ENCODE measurements around the gene PACSIN2.

Gene PACSIN2

DNA sequence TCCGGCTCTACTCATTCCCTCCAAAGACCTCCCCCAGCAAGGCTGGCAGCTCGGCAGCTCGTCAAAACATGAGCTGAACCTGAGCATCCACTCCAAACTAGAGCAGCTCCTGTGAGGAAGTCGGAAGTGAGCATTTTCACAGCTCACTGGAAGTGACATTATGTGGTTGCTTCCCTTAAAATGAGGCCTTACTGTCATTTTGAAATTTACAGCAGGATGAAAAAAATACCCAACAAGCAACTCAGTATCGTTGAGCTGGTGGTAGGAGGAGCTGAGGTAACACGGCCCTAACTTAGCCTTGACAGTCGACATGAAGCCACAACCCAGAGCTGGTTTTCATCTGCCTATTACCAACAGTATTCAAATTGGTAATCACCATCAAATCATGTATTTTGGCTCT, 119.9 kb downstream of the PACSIN2 start:
- TF ChIP-seq POLR2A (IDR thresholded peaks at IDR 0.05; ENCODE audit: extremely low read depth, insufficient read length) (no peak), MYC (IDR thresholded peaks at IDR 0.05; ENCODE audit: low read depth, low read length) (no peak)
- TF ChIP-seq, protein P1, sequence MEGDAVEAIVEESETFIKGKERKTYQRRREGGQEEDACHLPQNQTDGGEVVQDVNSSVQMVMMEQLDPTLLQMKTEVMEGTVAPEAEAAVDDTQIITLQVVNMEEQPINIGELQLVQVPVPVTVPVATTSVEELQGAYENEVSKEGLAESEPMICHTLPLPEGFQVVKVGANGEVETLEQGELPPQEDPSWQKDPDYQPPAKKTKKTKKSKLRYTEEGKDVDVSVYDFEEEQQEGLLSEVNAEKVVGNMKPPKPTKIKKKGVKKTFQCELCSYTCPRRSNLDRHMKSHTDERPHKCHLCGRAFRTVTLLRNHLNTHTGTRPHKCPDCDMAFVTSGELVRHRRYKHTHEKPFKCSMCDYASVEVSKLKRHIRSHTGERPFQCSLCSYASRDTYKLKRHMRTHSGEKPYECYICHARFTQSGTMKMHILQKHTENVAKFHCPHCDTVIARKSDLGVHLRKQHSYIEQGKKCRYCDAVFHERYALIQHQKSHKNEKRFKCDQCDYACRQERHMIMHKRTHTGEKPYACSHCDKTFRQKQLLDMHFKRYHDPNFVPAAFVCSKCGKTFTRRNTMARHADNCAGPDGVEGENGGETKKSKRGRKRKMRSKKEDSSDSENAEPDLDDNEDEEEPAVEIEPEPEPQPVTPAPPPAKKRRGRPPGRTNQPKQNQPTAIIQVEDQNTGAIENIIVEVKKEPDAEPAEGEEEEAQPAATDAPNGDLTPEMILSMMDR (IDR thresholded peaks at IDR 0.05; ENCODE audit: low read depth, low read length) = no peak
- TF ChIP-seq, protein P2, sequence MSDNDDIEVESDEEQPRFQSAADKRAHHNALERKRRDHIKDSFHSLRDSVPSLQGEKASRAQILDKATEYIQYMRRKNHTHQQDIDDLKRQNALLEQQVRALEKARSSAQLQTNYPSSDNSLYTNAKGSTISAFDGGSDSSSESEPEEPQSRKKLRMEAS (IDR thresholded peaks at IDR 0.05; ENCODE audit: low read depth, low read length) = no peak
- no peak overlapping the region for H3K4me3 ChIP-seq (ENCODE audit: low read depth, low read length)
- no peak for DNase-seq (ENCODE audit: low read depth)

DNA sequence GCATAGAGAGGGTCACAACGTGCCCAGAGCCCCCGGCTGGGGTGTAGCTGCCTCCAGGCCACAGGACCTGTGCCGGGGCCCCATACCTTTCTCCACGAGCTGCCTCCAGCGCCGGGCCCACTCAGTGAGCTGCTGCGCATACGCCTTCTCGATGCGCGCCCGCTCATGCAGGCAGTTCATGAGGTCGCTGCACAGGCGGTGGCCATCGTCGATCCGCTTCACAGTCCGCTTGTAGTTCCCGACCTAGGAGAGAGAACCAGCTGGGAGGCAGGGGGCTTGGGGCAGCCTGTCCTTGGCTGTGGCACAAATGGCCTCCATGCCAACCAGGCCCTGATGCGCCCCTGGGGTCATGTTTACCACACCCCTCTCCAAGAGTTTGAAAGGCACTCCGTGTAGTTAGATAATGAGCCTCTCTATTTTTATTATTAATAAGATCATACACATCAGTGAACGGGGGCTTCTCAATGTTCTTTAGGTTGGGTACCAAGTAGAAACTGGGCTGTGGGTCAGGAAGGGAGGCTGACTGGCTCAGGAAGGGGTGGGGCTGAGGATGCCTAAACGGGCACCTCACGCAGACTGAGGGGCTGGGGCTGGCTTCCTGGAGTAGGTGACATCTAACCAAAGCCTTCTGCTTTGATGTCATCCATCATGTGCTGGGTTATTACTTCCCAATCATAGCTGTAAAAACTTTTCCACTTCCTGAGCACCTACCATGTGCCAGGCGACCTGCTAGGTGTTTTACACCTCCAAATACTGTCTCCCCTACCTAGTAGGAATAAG, 121.4 kb downstream of the PACSIN2 start:
- no peak for DNase-seq (ENCODE audit: low read depth)
- no peak overlapping the region for H3K4me3 ChIP-seq (ENCODE audit: low read depth, low read length)
- no peak for TF ChIP-seq MYC (IDR thresholded peaks at IDR 0.05; ENCODE audit: low read depth, low read length)
- TF ChIP-seq, protein P2 (IDR thresholded peaks at IDR 0.05; ENCODE audit: low read depth, low read length) = no peak
- TF ChIP-seq, protein P1 (IDR thresholded peaks at IDR 0.05; ENCODE audit: low read depth, low read length) = no peak
- no peak for TF ChIP-seq POLR2A (IDR thresholded peaks at IDR 0.05; ENCODE audit: extremely low read depth, insufficient read length)

DNA sequence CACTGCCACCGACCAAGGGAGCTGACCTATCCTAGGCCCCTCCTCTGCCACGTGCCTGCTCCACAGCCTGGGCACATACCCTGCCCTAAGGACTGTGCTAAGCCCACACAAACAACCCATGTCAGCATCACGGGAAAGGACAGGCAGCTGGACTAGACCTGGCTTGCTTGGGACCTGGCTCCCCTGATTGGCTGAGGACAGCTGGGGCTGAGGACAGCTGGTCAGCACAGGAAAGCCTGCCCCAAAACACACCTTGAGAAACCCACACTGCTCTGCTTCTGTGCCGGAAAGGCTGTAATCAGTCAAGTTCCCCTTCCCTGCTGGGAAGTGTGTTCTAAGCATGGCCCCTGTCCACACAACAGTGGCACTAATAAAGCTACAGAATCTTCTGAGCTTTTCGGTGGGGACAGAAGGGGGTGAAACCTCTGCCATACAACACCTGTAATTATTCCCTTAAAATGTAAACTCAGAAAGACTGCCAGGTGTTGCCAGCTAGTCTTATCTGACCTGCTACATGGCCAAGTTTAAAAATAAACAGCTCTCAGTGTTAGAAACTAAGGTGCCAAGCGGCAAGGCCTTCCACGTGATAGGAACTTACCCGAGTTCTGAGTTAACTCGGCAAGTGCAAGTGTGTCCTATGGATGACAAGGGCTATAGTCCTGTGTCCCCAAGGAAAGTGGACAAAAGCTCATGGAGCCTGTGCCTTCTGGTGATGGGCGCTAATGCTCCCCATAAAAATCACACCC, 122.2 kb downstream of the PACSIN2 start:
- H3K4me3 ChIP-seq (ENCODE audit: low read depth, low read length) = no peak overlapping the region
- TF ChIP-seq, protein P1 (IDR thresholded peaks at IDR 0.05; ENCODE audit: low read depth, low read length) = no peak
- TF ChIP-seq POLR2A (IDR thresholded peaks at IDR 0.05; ENCODE audit: extremely low read depth, insufficient read length) (no peak), MYC (IDR thresholded peaks at IDR 0.05; ENCODE audit: low read depth, low read length) (no peak)
- TF ChIP-seq, protein P2 (IDR thresholded peaks at IDR 0.05; ENCODE audit: low read depth, low read length) = no peak
- DNase-seq (ENCODE audit: low read depth) = no peak

DNA sequence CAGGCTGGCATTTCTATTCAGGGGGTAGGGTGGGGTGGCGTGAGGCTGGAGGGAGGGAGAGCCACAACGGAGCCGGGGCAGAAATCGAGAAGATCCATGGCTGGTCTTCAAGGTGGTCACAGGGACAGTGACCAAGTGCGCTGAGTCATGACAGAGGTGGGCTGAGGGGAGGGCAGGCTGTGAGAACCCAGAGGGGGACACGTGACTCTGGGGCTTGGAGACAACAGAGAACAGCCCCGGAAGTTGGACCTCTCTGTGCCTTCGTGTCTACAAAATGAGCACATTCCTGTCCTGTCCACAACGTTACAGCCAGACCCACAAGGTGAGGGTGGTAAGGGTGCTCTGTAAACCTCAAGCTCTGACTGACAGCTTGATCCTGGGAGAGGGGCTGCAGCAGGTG, 122.8 kb downstream of the PACSIN2 start:
- H3K4me3 ChIP-seq (ENCODE audit: low read depth, low read length) = no peak overlapping the region
- no peak for DNase-seq (ENCODE audit: low read depth)
- TF ChIP-seq, protein P2 (IDR thresholded peaks at IDR 0.05; ENCODE audit: low read depth, low read length) = no peak
- TF ChIP-seq MYC (IDR thresholded peaks at IDR 0.05; ENCODE audit: low read depth, low read length) = no peak
- no peak for TF ChIP-seq POLR2A (IDR thresholded peaks at IDR 0.05; ENCODE audit: extremely low read depth, insufficient read length)
- TF ChIP-seq, protein P1 (IDR thresholded peaks at IDR 0.05; ENCODE audit: low read depth, low read length) = no peak

DNA sequence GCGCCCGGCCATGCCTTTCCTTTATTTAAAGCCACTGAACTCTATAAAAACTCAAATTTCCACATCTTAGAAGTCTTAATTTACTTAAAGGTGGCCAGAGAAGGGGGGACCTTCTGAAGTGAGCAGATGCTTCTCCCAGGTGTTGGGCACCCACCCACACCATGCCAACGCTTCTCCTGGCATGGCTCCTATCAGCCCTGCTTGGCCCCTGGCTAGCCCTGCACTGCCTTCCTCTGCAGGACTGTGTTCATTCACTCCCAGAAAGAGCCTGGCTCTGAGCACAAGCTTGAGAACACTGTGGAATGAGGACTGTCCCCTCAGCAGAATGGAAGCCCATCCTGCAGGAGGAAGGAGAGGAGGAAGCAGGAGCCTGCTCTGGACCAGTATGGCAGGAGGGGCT, 123.3 kb downstream of the PACSIN2 start:
- no peak for TF ChIP-seq MYC (IDR thresholded peaks at IDR 0.05; ENCODE audit: low read depth, low read length)
- TF ChIP-seq, protein P1 (IDR thresholded peaks at IDR 0.05; ENCODE audit: low read depth, low read length) = no peak
- TF ChIP-seq, protein P2 (IDR thresholded peaks at IDR 0.05; ENCODE audit: low read depth, low read length) = no peak
- no peak for TF ChIP-seq POLR2A (IDR thresholded peaks at IDR 0.05; ENCODE audit: extremely low read depth, insufficient read length)
- H3K4me3 ChIP-seq (ENCODE audit: low read depth, low read length) = no peak overlapping the region
- DNase-seq (ENCODE audit: low read depth) = no peak
